LoVo (cell line): ENCODE data around the gene ASPRV1.
A peak's percentile ranks its signal among the peaks of the same experiment; 100 is the strongest.
"Not testable (repeated sequence)": the region's sequence is repeated elsewhere in the genome, so short reads cannot be mapped to it uniquely, and the experiment has no call there.

ENCODE experiments used
- DNase-seq: peaks from one replicate; pipeline ENCODE4 v3.0.0-alpha.2; 2016; ENCODE audit warnings: low spot score

Gene ASPRV1

DNA sequence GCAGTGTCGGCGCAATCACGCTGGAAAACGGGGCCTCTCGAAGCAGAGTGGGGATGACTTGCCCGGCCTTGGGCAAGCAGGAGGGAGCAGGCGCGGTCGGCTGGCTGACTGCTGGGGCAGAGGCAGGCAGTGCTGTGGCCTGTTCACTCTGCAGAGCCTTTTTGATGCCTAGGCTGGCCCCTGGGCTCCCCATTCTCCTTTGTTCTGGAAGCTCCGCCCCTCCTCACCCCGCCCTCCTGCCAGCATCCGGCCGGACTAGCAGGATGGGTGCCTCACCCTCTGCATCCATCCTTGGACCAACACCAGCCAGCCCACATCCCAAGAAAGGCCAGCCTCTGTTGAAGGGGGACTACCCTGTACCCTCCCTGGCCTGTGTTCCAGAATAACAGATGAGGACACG is at the start of gene ASPRV1:
ASPRV1 (minus strand) TSS at position 136 of the 400 bp plus-strand sequence. CDS start 195 bp downstream, outside the sequence.
- no peak for DNase-seq

- no peak for DNase-seq
Observed at GRCh38 chr2:70010576-70011111, 49.2 kb upstream of the ASPRV1 start.

DNA sequence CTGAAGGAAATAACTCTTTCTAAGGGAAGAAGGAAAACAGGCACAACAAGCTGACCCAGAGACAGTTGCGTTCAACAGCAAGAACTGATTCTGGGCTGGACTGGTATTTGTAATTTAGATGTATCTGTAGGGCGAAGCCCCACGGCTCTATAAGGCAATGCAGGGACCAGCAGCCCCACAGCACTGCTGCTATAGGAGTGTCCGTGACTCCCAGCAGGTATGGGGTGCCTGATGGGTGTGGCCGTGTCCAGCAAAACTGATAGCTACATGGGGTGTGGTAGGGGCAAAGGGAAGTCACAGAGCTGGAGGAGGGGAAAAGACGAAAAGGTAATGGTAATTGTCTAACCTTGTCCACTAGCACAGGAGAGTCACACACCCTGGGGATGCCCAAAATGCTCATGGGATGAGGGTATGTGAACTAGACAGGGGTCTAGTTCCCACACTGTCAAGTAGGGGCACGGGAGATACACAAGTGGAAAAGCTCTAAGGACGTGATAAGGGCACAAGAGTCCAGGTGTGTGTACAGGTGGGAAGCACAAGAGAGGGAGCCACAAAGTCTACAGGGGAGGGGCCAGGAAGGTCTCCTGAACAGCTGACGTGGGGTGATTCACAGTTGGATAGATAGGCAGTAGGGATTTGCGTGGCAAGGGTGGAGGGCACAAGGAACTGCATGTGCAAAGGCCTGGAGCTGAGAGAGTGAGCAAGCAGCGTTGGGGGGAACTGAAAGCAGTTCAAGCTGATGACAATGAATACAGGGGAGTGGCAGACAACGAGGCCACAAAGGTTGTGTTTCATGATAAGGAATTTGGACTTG is 48.5 kb upstream of the ASPRV1 start:
- DNase-seq, result peak; percentile 77

DNA sequence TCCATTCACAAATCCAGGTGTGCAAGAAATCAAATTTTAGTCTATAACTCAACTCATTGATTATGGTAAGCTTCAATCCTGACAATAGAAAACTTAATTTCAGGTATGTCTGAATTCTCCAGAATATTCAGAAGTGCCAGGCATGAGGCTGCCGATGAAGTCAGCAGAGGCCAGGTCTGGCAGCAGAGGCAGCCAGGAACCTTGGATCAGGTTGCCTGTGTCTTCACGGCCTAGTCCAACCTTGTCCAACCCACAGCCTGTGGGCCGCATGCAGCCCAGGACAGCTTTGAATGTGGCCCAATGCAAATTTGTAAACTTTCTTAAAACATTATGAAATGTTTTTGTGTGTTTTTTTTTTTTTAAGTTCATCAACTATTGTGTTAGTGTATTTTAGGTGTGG is 46.9 kb upstream of the ASPRV1 start:
- DNase-seq, result no peak

- no peak for DNase-seq
Observed at GRCh38 chr2:70007151-70007550, 45.7 kb upstream of the ASPRV1 start.

DNA sequence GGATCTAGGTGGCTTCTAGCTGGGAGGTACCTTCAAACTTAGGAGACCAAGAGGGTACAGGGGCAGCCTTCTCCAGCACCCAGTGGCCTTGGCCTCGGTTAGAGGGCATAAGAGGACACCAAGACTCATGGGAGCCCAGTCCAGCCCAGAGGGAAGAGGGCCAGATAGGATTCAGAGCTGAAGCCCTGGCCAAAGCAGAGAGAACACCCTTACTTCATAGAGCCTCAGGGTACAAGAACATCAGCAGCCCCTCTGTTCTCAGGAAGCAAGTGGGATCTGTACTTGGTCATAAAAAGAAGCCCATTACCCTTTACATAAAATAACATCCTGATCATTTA is 45.0 kb upstream of the ASPRV1 start:
- no peak for DNase-seq

- no peak for DNase-seq
Observed at GRCh38 chr2:70005752-70006446, 44.5 kb upstream of the ASPRV1 start.

DNA sequence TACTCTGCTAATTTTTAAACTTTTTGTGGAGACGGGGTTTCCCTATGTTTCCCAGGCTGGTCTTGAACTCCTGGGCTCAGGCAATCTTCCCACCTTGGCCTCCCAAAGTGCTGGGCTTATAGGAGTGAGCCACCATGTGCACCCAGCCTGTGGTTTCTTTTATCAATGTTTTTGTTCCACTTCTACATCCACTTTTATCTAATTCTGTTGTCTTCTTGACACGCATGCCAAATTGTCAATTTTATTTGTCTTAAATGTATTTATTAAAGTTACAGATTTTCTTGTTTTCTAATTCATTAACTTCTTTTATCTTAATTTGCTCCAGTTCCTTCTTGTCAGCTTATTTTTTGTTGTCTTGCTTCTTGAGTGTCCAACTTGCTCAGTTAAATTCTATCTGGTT is 43.8 kb upstream of the ASPRV1 start:
- DNase-seq, result no peak

GRCh38 chr2:70003093-70003830 is 41.8 kb upstream of the ASPRV1 start:
- no peak for DNase-seq

- DNase-seq, result no peak
Observed at GRCh38 chr2:70002241-70002899, 40.9 kb upstream of the ASPRV1 start.

GRCh38 chr2:70000529-70000928 is 39.1 kb upstream of the ASPRV1 start:
- not testable (repeated sequence) for DNase-seq

DNA sequence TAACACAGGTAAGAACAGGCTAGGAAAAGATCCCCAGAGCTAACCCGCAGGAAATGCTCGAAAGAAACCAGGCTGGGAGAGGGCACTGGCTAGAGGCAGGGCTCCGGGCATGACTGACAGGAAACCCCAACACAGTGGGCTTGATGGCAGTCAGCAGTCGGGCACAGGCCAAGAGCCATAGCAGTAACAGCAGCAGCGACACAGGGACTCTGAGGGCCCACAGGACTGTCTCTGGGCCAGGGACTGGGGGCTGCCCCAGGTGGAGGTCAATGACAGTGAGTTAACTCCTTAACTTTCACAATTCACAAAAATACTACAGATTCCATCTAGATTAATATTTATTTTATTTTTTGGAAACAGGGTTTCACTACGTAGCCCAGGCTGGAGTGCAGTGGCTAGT is 37.3 kb upstream of the ASPRV1 start:
- DNase-seq, result no peak

DNA sequence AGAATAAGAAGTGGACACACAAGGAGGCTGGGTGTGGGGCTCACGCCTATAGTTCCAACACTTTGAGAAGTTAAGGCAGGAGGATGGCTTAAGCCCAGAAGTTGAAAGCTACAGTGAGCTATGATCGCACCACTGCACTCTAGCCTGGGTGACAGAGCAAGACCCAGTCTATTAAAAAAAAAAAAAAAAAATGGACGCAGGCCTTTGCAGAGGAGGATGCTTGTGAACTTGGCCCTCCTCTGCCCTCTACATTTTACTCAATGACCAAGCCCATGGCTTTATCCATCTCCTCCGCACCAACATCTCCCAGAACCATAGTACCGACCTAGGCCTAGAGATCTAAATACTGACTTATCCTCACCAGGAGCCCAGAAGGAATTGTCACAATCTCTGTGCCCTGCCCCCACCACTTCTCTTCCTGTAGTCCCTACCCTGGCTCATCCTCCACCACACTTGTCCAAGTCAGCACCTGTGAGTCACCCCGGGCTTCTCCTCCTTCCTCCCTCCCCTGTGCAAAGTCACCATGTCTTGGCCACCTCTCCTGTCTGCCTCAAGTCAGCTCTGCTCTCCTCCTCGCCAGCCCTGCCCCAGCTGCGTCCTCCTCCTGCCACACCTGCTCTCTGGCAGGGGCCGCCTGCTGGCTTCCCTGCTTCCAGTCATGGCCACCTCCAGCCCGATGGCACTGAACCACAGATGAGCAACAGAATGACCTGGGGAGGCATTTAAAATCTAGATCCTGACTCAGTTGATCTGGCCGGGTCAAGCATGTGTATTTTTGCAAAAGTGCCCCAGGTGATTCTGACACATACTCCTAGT is 35.8 kb upstream of the ASPRV1 start:
- peak; percentile 50 for DNase-seq

GRCh38 chr2:69995511-69995910 is 34.1 kb upstream of the ASPRV1 start:
- DNase-seq, result no peak

DNA sequence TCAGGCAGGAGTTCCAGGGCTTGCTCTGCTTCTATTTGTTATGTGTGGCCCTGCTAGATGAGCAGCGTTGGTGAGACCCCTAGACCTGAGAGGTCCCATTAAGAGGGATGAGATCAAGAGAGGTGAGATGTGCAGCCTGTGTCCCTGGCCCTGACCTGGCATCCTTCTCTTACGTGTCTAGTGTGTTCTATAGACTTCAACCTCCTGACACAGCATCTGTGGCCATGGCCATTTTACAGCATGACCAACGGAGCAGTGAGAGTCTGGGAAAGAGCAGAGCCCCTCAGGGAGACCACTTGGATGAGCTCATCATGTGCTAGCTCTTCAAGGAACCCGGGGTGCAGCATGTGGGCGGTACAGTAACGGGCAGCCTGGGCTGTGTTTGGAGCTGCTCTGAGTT is 32.7 kb upstream of the ASPRV1 start:
- no peak for DNase-seq

GRCh38 chr2:69993708-69994107 is 32.3 kb upstream of the ASPRV1 start:
- no peak for DNase-seq

DNA sequence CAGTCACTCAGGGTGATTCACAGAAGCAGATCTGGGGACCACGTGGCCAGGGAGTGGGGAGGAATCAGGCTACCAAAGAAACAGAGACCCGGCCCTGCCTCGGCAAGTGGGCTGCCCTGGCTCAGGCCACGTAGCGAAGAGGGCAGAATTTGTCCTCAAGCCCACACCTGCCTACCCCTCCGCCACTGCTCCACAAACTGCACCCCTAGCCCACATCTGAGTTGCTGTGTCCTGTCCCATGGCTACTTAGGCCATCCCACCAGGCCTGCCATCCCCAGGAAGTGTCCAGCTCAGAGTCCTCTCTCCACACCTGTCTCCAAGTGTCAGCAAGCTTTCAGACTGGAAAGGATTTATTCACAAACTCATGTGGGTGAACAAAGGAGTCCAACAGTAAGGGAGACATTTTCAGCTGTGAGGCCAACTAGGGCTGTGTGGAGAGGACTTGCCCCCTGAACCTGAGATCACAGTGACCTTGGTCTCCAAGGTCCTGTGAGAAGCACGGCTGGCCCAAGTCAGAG is 31.7 kb upstream of the ASPRV1 start:
- DNase-seq, result no peak

GRCh38 chr2:69992310-69993047 is 31.0 kb upstream of the ASPRV1 start:
- no peak for DNase-seq

DNA sequence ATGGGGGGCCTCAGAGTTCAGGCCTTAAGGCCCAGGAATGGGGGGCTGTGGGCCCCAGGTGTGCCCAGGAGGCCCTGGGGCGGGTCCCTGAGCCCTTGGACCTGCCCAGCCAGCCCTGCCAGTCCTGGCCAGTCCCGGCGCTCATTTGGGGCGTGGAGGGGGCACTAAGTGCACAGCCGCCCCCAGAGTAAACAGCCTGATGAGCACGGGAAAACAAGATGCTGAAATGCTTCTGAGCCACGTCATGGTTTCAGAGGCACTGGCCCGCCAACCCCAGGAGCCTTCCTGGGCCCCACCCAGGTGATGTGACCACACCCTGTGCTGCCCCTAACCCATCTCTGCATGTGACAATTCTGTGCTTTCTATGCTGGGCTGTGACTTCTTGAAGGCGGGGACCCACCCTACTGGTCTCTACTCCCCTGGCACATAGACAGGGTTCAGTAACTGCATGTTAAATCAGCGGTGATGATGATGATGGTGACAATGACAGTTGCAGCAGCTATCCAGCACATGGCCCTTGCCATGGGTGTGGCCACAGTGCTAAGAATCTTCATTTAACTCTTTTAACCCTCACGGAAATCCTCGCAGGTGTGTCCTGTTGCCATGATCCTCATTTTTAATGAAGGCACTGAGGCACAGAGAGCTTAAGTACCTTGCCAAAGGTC is 28.1 kb upstream of the ASPRV1 start:
- DNase-seq, result peak; percentile 26

GRCh38 chr2:69989009-69989408 is 27.6 kb upstream of the ASPRV1 start:
- peak; percentile 35 for DNase-seq
